NB4 (cell line): ENCODE results near the gene PLD4.

ENCODE experiments used
- DNase-seq: peaks from one replicate; pipeline ENCODE4 v3.0.0; 2010; ENCODE audit warnings: low read depth
- H3K4me3 ChIP-seq: one replicate; pipeline ENCODE4 v1.5.1; 2011; ENCODE audit warnings: mild to moderate bottlenecking, low read depth, low read length, moderate library complexity
- MAX ChIP-seq: IDR thresholded peaks from 2 replicates; pipeline ENCODE4 v1.6.1; 2011; ENCODE audit warnings: low read depth, low read length
- MYC ChIP-seq: IDR thresholded peaks from 2 replicates; pipeline ENCODE4 v1.6.1; 2011; ENCODE audit warnings: low read depth, low read length
- POLR2A ChIP-seq: IDR thresholded peaks from 2 replicates; pipeline ENCODE4 v1.6.1; 2011; ENCODE audit warnings: mild to moderate bottlenecking; ENCODE audit not compliant: insufficient read length; ENCODE audit errors: extremely low read depth
- TF ChIP-seq, protein P1 (sequence below): IDR thresholded peaks from one replicate; pipeline ENCODE4 v1.5.1; 2012; ENCODE audit warnings: low read depth, low read length

Gene PLD4

DNA sequence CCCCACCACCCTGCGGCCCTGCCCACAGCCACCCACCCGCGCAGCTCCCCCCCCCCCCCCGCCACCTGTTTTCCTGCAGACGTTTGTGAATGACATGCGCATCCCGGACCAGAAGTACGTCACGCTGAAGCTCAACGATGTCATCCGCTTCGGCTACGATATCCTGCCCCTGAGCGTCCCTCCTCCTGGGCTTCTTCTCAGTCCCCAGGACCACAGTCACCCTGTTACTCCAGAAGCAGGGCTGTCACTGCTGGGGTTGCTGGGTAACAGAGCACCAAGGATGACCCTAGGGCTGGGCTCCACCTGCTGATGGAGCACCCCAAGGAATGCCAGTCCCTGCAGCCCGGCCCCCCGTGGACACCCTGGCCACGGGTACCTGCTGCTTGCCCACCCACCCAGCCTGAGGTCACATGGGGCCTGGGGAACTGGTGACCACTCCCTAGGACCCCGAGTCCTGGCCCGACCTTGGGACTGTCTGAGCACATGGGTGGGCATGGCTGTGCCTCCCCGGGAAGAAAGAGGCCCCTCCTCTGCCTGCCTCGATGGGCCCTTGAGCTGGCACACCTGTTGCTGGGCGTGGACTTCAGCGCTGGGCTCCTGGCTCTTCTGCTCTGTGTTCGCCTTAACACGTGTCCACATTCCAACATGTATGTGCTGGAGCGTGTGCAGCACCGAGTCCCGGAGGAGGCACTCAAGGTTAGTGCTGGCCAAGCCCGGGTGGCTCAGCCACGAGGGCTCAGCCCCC, 46.7 kb upstream of the PLD4 start:
- TF ChIP-seq, protein P1, sequence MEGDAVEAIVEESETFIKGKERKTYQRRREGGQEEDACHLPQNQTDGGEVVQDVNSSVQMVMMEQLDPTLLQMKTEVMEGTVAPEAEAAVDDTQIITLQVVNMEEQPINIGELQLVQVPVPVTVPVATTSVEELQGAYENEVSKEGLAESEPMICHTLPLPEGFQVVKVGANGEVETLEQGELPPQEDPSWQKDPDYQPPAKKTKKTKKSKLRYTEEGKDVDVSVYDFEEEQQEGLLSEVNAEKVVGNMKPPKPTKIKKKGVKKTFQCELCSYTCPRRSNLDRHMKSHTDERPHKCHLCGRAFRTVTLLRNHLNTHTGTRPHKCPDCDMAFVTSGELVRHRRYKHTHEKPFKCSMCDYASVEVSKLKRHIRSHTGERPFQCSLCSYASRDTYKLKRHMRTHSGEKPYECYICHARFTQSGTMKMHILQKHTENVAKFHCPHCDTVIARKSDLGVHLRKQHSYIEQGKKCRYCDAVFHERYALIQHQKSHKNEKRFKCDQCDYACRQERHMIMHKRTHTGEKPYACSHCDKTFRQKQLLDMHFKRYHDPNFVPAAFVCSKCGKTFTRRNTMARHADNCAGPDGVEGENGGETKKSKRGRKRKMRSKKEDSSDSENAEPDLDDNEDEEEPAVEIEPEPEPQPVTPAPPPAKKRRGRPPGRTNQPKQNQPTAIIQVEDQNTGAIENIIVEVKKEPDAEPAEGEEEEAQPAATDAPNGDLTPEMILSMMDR: no peak
- no peak for TF ChIP-seq MYC
- no peak for TF ChIP-seq MAX
- no peak for TF ChIP-seq POLR2A
- no peak for DNase-seq
- no peak overlapping the region for H3K4me3 ChIP-seq

- TF ChIP-seq, protein P1: no peak
- TF ChIP-seq MYC: no peak
- no peak for TF ChIP-seq POLR2A
- no peak for TF ChIP-seq MAX
- no peak for DNase-seq
- H3K4me3 ChIP-seq: no peak overlapping the region
Observed at GRCh38 chr14:104878582-104878981, 46.1 kb upstream of the PLD4 start.

DNA sequence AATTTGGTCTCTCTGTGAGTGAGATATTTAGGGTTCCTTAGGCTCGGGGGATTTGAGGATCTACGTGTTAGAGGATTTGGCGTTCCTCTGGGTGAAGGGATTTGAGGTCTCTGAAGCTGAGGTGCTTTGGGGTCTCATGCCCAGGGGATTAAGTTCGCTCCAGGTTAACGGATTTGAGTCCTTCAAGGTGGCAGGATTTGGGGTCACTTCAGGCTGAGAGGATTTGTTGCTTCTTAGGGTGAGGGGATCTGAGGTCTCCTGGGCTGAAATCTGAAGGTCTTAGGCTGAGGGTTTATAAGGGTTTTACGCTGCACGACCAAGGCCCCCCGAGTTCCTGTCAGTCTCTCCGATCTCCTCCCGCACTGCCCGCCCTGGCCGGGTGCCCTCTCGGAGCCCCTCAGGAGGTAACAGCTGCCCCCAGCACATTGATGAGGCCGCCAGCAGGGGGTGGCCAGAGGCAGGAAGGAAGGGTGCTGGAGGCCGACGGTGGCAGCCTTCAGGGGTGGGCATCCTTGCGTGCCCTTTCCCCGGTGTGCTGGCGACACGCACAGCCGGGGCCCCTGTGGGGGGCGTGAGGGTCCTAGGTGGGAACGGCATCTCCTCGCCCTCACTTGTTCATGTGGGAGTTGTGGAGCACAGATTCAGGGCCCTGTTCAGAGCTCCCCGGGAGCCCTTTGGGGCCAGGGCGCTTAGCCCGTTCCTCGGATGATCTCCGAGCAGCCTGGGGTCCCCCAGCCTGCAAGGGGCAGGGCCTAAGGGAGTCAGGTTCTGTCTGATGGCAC, 45.3 kb upstream of the PLD4 start:
- TF ChIP-seq POLR2A (no peak), MYC (no peak), MAX (no peak)
- TF ChIP-seq, protein P1: no peak
- DNase-seq: no peak

GRCh38 chr14:104879983-104880565, 44.6 kb upstream of the PLD4 start:
- H3K4me3 ChIP-seq: no peak overlapping the region
- TF ChIP-seq MAX (no peak), POLR2A (no peak), MYC (no peak)
- TF ChIP-seq, protein P1: no peak
- no peak for DNase-seq

More for the DNA sequence above, 45.3 kb upstream of the PLD4 start:
- H3K4me3 ChIP-seq: no peak overlapping the region

DNA sequence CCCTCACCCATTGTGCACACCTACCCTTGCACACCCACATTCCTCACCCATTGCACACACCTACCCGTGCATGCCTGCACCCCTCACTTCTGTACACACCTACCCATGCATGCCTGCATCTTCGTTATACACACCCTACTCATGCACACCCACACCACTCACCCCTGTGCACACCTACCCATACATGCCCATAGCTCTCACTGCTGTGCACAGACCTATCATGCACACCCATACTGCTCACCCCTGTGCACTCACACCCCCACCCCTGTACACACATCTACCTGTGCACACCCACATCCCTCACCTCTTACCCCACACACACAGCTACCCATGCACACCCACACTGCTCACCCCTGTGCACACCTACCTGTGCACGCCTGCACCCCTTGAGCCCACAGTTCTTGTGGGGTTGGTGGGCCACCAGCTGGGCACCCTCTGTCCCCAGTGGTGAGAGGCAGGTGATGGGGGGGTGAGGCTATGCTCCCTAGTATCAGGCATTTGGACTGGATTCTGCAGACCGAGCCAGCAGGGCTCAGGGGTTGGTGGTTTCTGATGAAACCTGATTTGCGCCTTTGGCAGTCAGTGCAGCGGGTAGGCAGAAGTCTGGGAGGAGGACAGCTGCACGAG, 44.0 kb upstream of the PLD4 start:
- no peak overlapping the region for H3K4me3 ChIP-seq
- TF ChIP-seq MYC (no peak), MAX (no peak), POLR2A (no peak)
- TF ChIP-seq, protein P1: no peak
- no peak for DNase-seq
